Spleen (tissue), 7 donors: Measurements from ENCODE around the gene DAD1.

Experiments used
- CTCF ChIP-seq, 11 experiments: fragments of 200-600 bp in 7 of 11; fragments of 450-650 bp in 4 of 11; sonication (generic) in 4 of 11; IDR thresholded peaks in 8 of 11; conservative IDR thresholded peaks in 3 of 11; 1 replicate in 7 of 11; 2 replicates in 4 of 11; pipeline versions ENCODE4 v1.4.0 to v1.8.0; 2016 to 2021; ENCODE audit warnings: antibody characterized with exemption in 11 of 11, inconsistent platforms in 4 of 11, mild to moderate bottlenecking in 1 of 11
- POLR2A ChIP-seq, 3 donors: fragments of 450-650 bp; IDR thresholded peaks; one replicate each; pipeline ENCODE4 v1.5.1; 2017; ENCODE audit warnings: antibody characterized with exemption in 3 of 3, mild to moderate bottlenecking in 1 of 3
- POLR2AphosphoS5 ChIP-seq, 3 donors: sonication (generic); formaldehyde crosslinking; IDR thresholded peaks; one replicate each; pipeline ENCODE4 v1.5.1; 2017; ENCODE audit warnings: antibody characterized with exemption in 3 of 3
- donor health status: DM: no; HTN: no; CAD: no; lungs with moderate emphysema.
- donor health status: DM: no; HTN: no; CAD: no.
- donor health status: DM: no; HTN: no; CAD: no.

DNA sequence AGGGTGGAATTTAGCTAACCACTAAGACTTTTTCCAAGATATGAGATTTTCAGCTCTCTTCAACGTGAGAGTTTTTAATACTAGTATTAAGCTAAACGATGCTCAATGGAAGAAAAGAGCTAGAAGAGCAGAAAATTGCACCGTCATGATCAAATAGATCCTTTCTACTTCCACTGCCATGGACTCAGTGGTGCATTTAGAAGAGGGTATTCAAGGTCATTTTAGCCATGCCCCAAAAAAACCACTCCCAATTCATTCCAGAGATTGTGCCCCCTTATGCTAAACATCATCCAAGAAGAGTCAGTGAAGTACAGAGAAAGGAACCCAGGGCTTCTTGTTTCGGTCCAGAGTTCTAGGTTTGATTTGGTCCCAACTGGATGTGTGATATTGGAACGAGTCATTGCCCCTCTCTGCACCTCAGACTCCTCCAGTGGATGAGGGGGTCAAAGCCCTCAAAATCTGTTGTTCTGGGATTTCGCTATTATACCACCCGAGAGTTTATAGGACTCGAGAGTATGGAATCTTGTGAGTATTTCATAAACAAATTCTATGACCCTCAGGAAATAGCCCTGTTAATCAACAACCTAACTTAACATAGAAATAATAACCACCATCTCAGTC lies 55.2 kb downstream of the DAD1 start:
- TF ChIP-seq CTCF (IDR thresholded peaks at IDR 0.05 in 8 of 11, conservative IDR thresholded peaks at IDR 0.05 in 3 of 11) (no peak), POLR2A (IDR thresholded peaks at IDR 0.05) (no peak), POLR2AphosphoS5 (IDR thresholded peaks at IDR 0.05) (no peak)
